ENCODE data around the gene SARNP. TPM values are rescaled to one million over a fixed set of nuclear protein-coding genes. Genes with fewer than 3 reads are reported as not detected.
A peak's percentile ranks its signal among the peaks of the same experiment; 100 is the strongest.

SARNP gene
- total RNA-seq, 1 donor: 53.6 TPM

DNA sequence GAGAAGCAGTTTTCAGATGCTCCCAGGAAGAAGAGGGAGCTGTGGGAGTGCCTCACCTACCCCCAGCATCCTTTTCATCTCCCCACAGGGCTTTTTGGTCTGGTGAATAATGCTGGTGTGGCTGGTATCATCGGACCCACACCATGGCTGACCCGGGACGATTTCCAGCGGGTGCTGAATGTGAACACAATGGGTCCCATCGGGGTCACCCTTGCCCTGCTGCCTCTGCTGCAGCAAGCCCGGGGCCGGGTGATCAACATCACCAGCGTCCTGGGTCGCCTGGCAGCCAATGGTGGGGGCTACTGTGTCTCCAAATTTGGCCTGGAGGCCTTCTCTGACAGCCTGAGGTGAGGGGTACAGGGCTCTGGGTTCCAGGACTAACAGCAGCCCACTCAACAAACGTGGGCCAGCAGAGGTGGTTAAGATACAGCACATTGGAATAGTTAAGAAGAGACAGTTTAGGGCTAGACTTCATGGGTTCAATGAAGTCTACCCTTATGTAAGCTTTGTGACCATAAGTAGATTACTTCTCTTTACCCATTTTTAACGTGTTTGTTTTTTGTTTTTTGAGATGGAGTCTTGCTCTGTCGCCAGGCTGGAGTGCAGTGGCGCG lies 95.8 kb downstream of the SARNP start:
- Histone ChIP-seq H3K27ac (ENCODE audit: low read depth, low read length) (peak overlapping the region; percentile 65), H2AFZ (ENCODE audit: low read length) (no peak overlapping the region), H3K27me3 (ENCODE audit: insufficient read depth, low read length) (no peaks in the 10 kb centered on the region), H3K36me3 (ENCODE audit: insufficient read depth, low read length) (peaks cover 38% of the 10 kb centered on the region), H3K4me2 (ENCODE audit: insufficient read depth, low read length) (peak overlapping the region; percentile 78), H3K4me3 (ENCODE audit: insufficient read depth, low read length) (peak overlapping the region; percentile 61), H3K79me2 (ENCODE audit: insufficient read depth, low read length) (peaks cover 33% of the 10 kb centered on the region), H3K4me1 (ENCODE audit: insufficient read depth, low read length) (peaks cover 82% of the 10 kb centered on the region), H3K9me3 (ENCODE audit: low read depth, low read length) (no peaks in the 10 kb centered on the region), H4K20me1 (ENCODE audit: insufficient read depth, low read length) (peaks cover 38% of the 10 kb centered on the region)
- peak; percentile 66 for DNase-seq (ENCODE audit: insufficient read length, low spot score, missing footprints)
- TF ChIP-seq, protein P1, sequence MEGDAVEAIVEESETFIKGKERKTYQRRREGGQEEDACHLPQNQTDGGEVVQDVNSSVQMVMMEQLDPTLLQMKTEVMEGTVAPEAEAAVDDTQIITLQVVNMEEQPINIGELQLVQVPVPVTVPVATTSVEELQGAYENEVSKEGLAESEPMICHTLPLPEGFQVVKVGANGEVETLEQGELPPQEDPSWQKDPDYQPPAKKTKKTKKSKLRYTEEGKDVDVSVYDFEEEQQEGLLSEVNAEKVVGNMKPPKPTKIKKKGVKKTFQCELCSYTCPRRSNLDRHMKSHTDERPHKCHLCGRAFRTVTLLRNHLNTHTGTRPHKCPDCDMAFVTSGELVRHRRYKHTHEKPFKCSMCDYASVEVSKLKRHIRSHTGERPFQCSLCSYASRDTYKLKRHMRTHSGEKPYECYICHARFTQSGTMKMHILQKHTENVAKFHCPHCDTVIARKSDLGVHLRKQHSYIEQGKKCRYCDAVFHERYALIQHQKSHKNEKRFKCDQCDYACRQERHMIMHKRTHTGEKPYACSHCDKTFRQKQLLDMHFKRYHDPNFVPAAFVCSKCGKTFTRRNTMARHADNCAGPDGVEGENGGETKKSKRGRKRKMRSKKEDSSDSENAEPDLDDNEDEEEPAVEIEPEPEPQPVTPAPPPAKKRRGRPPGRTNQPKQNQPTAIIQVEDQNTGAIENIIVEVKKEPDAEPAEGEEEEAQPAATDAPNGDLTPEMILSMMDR (IDR thresholded peaks at IDR 0.05; ENCODE audit: extremely low read depth, low read depth, low read length): no peak

GRCh38 chr12:55720894-55721444 lies 96.6 kb downstream of the SARNP start:
- TF ChIP-seq, protein P1 (IDR thresholded peaks at IDR 0.05; ENCODE audit: extremely low read depth, low read depth, low read length): peak; percentile 78
- DNase-seq (ENCODE audit: insufficient read length, low spot score, missing footprints): peak; percentile 94
- Histone ChIP-seq H3K27ac (ENCODE audit: low read depth, low read length) (peak overlapping the region; percentile 65), H3K4me1 (ENCODE audit: insufficient read depth, low read length) (peaks cover 77% of the 10 kb centered on the region), H3K79me2 (ENCODE audit: insufficient read depth, low read length) (peaks cover 26% of the 10 kb centered on the region), H3K36me3 (ENCODE audit: insufficient read depth, low read length) (peaks cover 30% of the 10 kb centered on the region), H4K20me1 (ENCODE audit: insufficient read depth, low read length) (peaks cover 33% of the 10 kb centered on the region), H3K4me3 (ENCODE audit: insufficient read depth, low read length) (peak overlapping the region; percentile 63), H3K4me2 (ENCODE audit: insufficient read depth, low read length) (peak overlapping the region; percentile 78), H2AFZ (ENCODE audit: low read length) (no peak overlapping the region), H3K9me3 (ENCODE audit: low read depth, low read length) (no peaks in the 10 kb centered on the region), H3K27me3 (ENCODE audit: insufficient read depth, low read length) (no peaks in the 10 kb centered on the region)

GRCh38 chr12:55720071-55720564 lies 97.4 kb downstream of the SARNP start, which contains the start of gene RDH5:
Gene RDH5 (plus strand): TSS chr12:55720393. CDS start chr12:55721185, 792 bp downstream.
- TF ChIP-seq, protein P1 (IDR thresholded peaks at IDR 0.05; ENCODE audit: extremely low read depth, low read depth, low read length): no peak
- H3K27ac ChIP-seq (ENCODE audit: low read depth, low read length): peak within 1 kb of the TSS; percentile 82

GRCh38 chr12:55719371-55719770 lies 98.2 kb downstream of the SARNP start:
- H2AFZ ChIP-seq (ENCODE audit: low read length): no peak overlapping the region
- H3K27ac ChIP-seq (ENCODE audit: low read depth, low read length): peak overlapping the region; percentile 82
- no peaks in the 10 kb centered on the region for H3K9me3 ChIP-seq (ENCODE audit: low read depth, low read length)
- peak; percentile 44 for DNase-seq (ENCODE audit: insufficient read length, low spot score, missing footprints)
- peaks cover 15% of the 10 kb centered on the region for H3K36me3 ChIP-seq (ENCODE audit: insufficient read depth, low read length)
- TF ChIP-seq, protein P1 (IDR thresholded peaks at IDR 0.05; ENCODE audit: extremely low read depth, low read depth, low read length): no peak
- no peaks in the 10 kb centered on the region for H3K27me3 ChIP-seq (ENCODE audit: insufficient read depth, low read length)
- H3K4me3 ChIP-seq (ENCODE audit: insufficient read depth, low read length): no peak overlapping the region
- H3K79me2 ChIP-seq (ENCODE audit: insufficient read depth, low read length): peaks cover 11% of the 10 kb centered on the region
- H4K20me1 ChIP-seq (ENCODE audit: insufficient read depth, low read length): peaks cover 19% of the 10 kb centered on the region
- peak overlapping the region; percentile 83 for H3K4me2 ChIP-seq (ENCODE audit: insufficient read depth, low read length)
- peaks cover 74% of the 10 kb centered on the region for H3K4me1 ChIP-seq (ENCODE audit: insufficient read depth, low read length)

More at GRCh38 chr12:55720071-55720564, 97.4 kb downstream of the SARNP start, which contains the start of gene RDH5:
- H3K4me2 ChIP-seq (ENCODE audit: insufficient read depth, low read length): peak within 1 kb of the TSS; percentile 83
- H4K20me1 ChIP-seq (ENCODE audit: insufficient read depth, low read length): peaks cover 24% of the 10 kb centered on the region
- H3K36me3 ChIP-seq (ENCODE audit: insufficient read depth, low read length): peaks cover 22% of the 10 kb centered on the region
- H3K79me2 ChIP-seq (ENCODE audit: insufficient read depth, low read length): peaks cover 17% of the 10 kb centered on the region
- H2AFZ ChIP-seq (ENCODE audit: low read length): no peak within 1 kb of the TSS
- peak; percentile 98 for DNase-seq (ENCODE audit: insufficient read length, low spot score, missing footprints)
- peak within 1 kb of the TSS; percentile 63 for H3K4me3 ChIP-seq (ENCODE audit: insufficient read depth, low read length)
- H3K4me1 ChIP-seq (ENCODE audit: insufficient read depth, low read length): peaks cover 76% of the 10 kb centered on the region
- no peaks in the 10 kb centered on the region for H3K9me3 ChIP-seq (ENCODE audit: low read depth, low read length)
- no peaks in the 10 kb centered on the region for H3K27me3 ChIP-seq (ENCODE audit: insufficient read depth, low read length)
